Measurements from ENCODE around the gene PPP2R3A.

DNA sequence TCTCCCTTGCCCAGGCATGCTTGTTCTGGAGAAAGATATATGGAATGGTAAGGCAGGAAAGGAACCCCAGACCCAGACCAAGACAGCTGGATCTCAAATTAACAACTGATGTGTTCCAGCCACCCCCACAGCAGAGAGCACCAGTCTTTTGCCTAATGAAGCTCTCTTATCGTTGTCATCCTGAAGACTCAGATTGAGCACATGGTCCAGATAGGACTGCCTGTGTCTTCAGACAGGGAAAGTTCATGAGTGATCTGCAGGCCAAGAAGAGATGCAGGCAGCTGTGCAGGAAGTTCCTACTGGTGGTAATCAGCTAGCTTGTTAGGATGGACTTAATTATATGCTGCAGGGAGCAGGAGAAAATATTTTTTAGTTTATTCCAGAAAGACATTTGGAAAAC is 53.3 kb downstream of the PPP2R3A start:
- TF ChIP-seq TAF1 (IDR thresholded peaks at IDR 0.05; ENCODE audit: borderline replicate concordance, insufficient read depth, low read length) (no peak), POLR2AphosphoS5 (IDR thresholded peaks at IDR 0.05; ENCODE audit: low read depth, low read length) (no peak), FOXP2 (optimal IDR thresholded peaks at IDR 0.05; ENCODE audit: borderline replicate concordance, extremely low read depth, extremely low read length, insufficient read depth) (no peak)
- TF ChIP-seq, protein P1, sequence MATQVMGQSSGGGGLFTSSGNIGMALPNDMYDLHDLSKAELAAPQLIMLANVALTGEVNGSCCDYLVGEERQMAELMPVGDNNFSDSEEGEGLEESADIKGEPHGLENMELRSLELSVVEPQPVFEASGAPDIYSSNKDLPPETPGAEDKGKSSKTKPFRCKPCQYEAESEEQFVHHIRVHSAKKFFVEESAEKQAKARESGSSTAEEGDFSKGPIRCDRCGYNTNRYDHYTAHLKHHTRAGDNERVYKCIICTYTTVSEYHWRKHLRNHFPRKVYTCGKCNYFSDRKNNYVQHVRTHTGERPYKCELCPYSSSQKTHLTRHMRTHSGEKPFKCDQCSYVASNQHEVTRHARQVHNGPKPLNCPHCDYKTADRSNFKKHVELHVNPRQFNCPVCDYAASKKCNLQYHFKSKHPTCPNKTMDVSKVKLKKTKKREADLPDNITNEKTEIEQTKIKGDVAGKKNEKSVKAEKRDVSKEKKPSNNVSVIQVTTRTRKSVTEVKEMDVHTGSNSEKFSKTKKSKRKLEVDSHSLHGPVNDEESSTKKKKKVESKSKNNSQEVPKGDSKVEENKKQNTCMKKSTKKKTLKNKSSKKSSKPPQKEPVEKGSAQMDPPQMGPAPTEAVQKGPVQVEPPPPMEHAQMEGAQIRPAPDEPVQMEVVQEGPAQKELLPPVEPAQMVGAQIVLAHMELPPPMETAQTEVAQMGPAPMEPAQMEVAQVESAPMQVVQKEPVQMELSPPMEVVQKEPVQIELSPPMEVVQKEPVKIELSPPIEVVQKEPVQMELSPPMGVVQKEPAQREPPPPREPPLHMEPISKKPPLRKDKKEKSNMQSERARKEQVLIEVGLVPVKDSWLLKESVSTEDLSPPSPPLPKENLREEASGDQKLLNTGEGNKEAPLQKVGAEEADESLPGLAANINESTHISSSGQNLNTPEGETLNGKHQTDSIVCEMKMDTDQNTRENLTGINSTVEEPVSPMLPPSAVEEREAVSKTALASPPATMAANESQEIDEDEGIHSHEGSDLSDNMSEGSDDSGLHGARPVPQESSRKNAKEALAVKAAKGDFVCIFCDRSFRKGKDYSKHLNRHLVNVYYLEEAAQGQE (IDR thresholded peaks at IDR 0.05; ENCODE audit: insufficient read depth in 1 of 2, low read depth in 2 of 2, low read length in 2 of 2), result no peak
